ENCODE results near the gene PALLD. TPM values are rescaled to one million over a fixed set of nuclear protein-coding genes. Genes with fewer than 3 reads are reported as not detected.
A peak's percentile ranks its signal among the peaks of the same experiment; 100 is the strongest.

Gene PALLD
- total RNA-seq, 3 donors from 2014 or later = 112 to 663 (median 150) TPM

DNA sequence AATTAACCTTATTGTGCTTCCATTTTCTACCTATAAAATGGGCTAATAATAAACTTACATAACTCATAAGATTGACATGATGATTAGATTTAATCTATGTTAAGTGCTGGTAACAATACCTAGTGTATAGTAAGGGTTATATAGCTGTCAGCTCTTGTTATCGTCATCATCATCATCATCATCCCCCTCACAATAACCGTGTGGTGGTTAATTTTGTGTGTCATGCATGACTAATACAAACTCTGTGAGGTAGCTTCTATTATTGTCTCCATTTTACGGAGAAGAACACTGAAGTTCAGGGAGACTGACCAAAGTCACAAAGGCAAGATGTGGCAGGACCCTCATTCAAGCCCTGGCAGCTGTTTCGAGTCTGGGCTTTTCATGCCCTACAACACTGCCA, 211.3 kb downstream of the PALLD start:
- ATAC-seq (no peak), DNase-seq (no peak)
- intact Hi-C loops (cut with DNase I, micrococcal nuclease) = loop anchor here in 1 of 2 donors (10.0 kb wide), 1 partner anchor 217 kb away; no protein-coding TSS in a partner anchor
- Histone ChIP-seq H3K9me3 (no peaks in the 10 kb centered on the region), H3K36me3 (ENCODE audit: low read depth) (no peaks in the 10 kb centered on the region), H3K4me3 (no peak overlapping the region), H3K4me1 (ENCODE audit: low read depth) (no peaks in the 10 kb centered on the region)
- no peak for TF ChIP-seq CTCF (IDR thresholded peaks at IDR 0.05)

DNA sequence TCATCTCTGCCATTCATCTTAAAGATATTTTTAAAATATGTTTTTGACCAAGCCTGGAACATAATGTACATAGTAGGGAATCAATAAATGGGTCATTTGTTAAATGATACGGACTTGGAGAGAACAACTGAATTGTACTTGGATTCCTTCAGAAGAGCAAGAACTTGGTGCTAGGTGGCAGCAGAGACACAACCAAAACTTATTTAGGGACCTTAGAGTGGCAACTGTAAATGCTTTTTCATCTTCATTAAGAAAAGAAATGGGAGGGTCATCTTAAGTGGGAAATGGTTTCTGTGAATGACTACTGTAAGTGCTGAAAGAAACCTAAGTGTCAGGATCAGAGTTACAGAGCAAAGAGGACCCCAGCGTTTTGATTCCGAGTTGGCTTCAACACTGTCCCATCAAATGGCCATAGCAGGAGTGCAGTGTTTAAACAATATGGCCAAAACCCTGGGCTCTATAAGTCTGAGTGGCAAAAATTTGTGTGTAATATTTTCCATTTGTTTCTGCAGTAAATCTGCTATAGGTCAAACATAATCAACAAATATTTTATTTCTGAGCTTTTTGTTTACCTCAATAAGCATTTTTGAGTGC, 213.6 kb downstream of the PALLD start:
- TF ChIP-seq CTCF (IDR thresholded peaks at IDR 0.05) = no peak
- ATAC-seq = no peak
- peak in 1 of 3 donors; percentile 72 for DNase-seq
- no peaks in the 10 kb centered on the region for H3K9me3 ChIP-seq
- intact Hi-C loops (cut with DNase I, micrococcal nuclease) = loop anchor here (10.0 kb wide), 2 partner anchors 104 to 204 kb away; no protein-coding TSS in a partner anchor
- H3K36me3 ChIP-seq (ENCODE audit: low read depth) = no peaks in the 10 kb centered on the region
- H3K4me3 ChIP-seq = no peak overlapping the region
- no peaks in the 10 kb centered on the region for H3K4me1 ChIP-seq (ENCODE audit: low read depth)

DNA sequence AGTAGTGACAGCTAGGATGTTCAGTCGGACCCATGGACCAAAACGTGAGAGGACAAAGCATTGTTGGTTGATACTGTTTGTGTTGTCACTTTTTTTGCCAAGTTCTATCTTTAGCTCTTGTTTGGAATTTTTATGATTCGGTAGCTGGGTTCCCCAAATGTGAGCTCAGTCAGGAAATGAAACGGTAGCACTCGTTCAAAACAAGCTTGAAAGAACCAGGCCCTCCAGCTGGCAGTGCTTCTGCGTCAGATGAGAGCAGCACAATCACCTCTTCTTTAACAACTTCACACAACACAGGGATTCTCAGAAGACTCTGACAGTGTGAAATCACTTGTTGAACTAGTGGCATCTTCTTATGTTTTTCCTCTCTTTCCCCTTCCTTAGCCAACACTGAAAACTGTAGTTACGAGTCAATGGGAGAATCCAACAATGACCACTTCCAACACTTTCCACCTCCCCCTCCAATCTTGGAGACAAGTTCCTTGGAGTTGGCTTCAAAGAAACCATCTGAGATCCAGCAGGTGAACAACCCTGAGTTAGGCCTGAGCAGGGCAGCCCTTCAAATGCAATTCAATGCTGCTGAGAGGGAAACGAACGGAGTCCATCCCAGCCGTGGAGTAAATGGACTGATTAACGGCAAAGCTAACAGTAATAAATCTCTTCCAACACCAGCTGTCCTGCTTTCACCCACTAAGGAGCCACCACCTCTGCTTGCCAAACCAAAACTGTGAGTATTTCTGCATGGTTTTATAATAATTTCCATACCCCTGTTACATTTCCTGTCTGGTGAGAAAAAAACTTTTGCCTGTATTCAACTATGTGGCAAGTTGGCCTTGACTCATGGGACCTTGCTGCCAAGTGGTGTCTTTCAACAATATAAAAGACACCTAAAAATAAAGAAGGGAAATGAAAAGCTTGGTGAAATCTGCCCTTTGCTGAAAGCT, 214.6 kb downstream of the PALLD start:
- ATAC-seq = no peak
- no peak overlapping the region for H3K4me3 ChIP-seq
- intact Hi-C loops (cut with DNase I, micrococcal nuclease) = loop anchor here (10.0 kb wide), 2 partner anchors 103 to 203 kb away; no protein-coding TSS in a partner anchor

DNA sequence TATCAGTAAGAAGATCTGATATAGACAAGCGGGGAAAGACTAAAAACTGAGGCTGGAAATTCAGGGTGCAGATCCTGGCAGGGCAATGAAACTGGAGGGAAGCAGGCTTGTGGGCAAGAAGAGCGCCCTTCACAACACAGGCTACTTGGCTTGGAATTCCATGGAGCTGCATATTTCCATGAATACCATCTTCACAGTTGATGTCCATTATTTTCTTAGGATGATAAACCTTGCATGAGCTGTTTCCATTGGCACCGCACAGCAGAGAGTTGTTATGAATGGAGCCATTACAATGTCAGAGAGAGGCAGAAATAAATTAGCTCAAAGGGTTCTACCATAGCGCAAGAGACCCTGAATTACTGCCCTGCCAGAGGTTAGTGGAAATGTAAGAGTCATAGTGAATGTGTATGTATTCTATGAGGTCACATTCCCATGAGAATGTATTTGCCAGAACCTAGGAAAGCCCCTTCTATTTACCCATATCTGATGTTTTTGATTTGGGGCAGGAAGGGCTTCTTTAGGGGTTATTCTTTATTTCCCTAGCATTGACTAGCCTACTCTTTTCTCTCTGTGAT, 215.6 kb downstream of the PALLD start:
- intact Hi-C loops (cut with DNase I, micrococcal nuclease) = loop anchor here (10.0 kb wide), 2 partner anchors 102 to 202 kb away; no protein-coding TSS in a partner anchor
- no peak for TF ChIP-seq CTCF (IDR thresholded peaks at IDR 0.05)
- no peaks in the 10 kb centered on the region for H3K36me3 ChIP-seq (ENCODE audit: low read depth)
- no peak overlapping the region for H3K4me3 ChIP-seq
- ATAC-seq (no peak), DNase-seq (no peak)
- no peaks in the 10 kb centered on the region for H3K9me3 ChIP-seq
- H3K4me1 ChIP-seq (ENCODE audit: low read depth) = no peaks in the 10 kb centered on the region

More for the DNA sequence above, 214.6 kb downstream of the PALLD start:
- no peaks in the 10 kb centered on the region for H3K4me1 ChIP-seq (ENCODE audit: low read depth)
- no peaks in the 10 kb centered on the region for H3K9me3 ChIP-seq
- TF ChIP-seq CTCF (IDR thresholded peaks at IDR 0.05) = no peak
- no peaks in the 10 kb centered on the region for H3K36me3 ChIP-seq (ENCODE audit: low read depth)
- DNase-seq = no peak

DNA sequence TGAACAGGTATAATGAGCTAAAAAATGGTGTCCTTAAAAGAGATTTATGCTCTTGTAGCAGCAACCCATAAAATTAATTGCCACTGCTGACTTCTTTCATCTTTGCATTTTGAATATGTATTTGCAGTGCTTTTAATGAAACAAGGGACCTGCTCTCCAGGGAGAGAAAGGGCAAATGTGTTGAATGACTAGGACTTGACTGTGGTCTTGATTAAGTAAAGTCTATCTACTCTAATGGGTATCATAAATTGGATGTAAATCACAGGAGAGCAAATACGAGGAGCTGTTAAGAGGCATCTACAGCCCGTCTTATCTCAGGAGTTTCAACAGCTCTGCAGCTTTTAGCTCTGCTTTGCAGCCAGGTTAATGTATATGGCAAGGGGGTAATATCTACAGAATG, 216.4 kb downstream of the PALLD start:
- intact Hi-C loops (cut with DNase I, micrococcal nuclease) = loop anchor here (10.0 kb wide), 2 partner anchors 102 to 202 kb away; no protein-coding TSS in a partner anchor

More for the DNA sequence above, 216.4 kb downstream of the PALLD start:
- no peak for ATAC-seq
- Histone ChIP-seq H3K9me3 (no peaks in the 10 kb centered on the region), H3K4me1 (ENCODE audit: low read depth) (no peaks in the 10 kb centered on the region), H3K36me3 (ENCODE audit: low read depth) (no peaks in the 10 kb centered on the region), H3K4me3 (no peak overlapping the region)
- DNase-seq = no peak
- no peak for TF ChIP-seq CTCF (IDR thresholded peaks at IDR 0.05)

Measured in mucosa of descending colon (tissue), 3 donors.